ENCODE data around the gene PDE8B.

The PDE8B gene

DNA sequence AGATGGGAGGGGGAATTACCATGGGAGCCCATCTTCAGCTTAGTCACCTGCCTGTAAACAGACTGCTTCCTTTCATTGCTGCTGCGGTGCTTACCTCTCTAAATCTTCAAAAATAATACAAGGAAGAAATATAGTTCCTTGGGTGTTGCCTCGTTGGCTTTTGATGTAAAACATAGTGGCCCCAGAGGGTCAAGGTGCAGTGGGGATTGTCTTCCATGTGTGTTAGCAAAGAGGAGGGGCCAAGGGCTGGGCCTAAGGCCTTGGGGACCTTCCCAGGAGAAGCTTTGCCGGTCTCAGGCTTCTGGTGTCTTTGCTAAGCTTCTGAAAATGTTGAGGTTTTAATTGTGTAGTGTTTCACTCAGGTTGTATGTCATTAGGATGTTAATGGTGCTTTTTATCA is 90.0 kb downstream of the PDE8B start:
- TF ChIP-seq, protein P1, sequence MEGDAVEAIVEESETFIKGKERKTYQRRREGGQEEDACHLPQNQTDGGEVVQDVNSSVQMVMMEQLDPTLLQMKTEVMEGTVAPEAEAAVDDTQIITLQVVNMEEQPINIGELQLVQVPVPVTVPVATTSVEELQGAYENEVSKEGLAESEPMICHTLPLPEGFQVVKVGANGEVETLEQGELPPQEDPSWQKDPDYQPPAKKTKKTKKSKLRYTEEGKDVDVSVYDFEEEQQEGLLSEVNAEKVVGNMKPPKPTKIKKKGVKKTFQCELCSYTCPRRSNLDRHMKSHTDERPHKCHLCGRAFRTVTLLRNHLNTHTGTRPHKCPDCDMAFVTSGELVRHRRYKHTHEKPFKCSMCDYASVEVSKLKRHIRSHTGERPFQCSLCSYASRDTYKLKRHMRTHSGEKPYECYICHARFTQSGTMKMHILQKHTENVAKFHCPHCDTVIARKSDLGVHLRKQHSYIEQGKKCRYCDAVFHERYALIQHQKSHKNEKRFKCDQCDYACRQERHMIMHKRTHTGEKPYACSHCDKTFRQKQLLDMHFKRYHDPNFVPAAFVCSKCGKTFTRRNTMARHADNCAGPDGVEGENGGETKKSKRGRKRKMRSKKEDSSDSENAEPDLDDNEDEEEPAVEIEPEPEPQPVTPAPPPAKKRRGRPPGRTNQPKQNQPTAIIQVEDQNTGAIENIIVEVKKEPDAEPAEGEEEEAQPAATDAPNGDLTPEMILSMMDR (conservative IDR thresholded peaks at IDR 0.05; ENCODE audit: low read depth, low read length): no peak
- DNase-seq (ENCODE audit: low read depth): no peak

DNA sequence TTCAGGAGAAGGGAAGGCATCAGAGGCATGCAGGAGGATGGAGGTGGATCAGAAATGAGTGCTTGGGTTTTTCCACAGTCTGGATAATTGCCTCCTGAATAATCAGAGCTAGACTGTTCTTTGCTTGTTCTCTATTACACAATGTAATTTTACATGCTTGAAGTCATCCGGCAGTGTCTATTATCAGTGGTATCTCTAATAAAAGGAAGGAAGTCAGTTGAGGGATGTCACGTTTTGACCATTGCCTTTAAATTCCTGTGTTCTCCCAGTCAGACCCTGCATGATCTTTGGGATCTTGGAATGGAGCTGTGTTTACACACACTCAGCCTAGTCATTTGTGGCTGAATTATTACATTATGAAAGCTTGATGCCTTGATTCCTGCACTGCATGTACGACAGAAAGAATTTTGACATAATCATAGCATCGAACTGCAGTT is 91.0 kb downstream of the PDE8B start:
- DNase-seq (ENCODE audit: low read depth): no peak
- H3K4me3 ChIP-seq (ENCODE audit: low read length): no peak overlapping the region
- TF ChIP-seq, protein P1 (conservative IDR thresholded peaks at IDR 0.05; ENCODE audit: low read depth, low read length): no peak

More for the DNA sequence above, 90.0 kb downstream of the PDE8B start:
- H3K4me3 ChIP-seq (ENCODE audit: low read length): no peak overlapping the region

DNA sequence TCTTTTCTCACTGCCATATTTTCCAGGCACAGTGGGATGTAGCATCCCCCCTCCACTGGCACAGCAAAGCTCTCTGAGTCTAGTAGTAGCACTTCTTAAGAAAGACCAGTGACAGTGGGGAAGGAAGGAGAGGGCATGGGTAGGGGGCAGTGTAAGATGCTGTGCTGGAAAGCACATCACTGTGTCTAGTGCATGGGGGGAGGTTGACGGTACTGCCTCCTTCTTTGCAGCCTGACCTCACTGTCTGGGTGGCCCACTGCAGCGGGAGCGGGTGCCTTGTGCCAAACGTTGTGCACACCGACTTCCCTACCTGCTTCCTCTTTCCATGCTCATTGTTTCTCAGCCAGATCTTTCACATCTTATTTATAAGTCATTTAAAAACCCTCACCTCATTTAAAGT is 91.8 kb downstream of the PDE8B start:
- no peak overlapping the region for H3K4me3 ChIP-seq (ENCODE audit: low read length)
- DNase-seq (ENCODE audit: low read depth): no peak
- TF ChIP-seq, protein P1 (conservative IDR thresholded peaks at IDR 0.05; ENCODE audit: low read depth, low read length): no peak

DNA sequence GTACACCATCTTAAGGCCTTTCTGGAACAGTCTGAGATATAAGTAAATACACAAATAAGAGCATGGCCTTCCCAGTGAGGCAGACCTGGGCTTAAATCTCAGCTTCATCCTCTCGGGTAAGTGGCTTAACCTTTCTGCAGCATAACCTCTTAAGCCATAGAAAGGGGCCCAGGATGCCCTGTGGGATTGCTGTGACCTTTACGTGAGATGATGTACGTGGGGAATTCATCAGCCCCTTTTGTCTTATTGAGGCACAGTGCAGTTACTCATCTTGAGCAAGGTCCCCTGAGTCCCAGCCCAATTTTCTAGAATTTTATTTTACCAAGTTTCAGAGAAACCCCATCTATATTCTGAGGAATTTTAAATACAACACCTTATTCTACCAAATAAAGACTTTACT is 92.2 kb downstream of the PDE8B start:
- TF ChIP-seq, protein P1 (conservative IDR thresholded peaks at IDR 0.05; ENCODE audit: low read depth, low read length): no peak
- no peak overlapping the region for H3K4me3 ChIP-seq (ENCODE audit: low read length)
- DNase-seq (ENCODE audit: low read depth): no peak

DNA sequence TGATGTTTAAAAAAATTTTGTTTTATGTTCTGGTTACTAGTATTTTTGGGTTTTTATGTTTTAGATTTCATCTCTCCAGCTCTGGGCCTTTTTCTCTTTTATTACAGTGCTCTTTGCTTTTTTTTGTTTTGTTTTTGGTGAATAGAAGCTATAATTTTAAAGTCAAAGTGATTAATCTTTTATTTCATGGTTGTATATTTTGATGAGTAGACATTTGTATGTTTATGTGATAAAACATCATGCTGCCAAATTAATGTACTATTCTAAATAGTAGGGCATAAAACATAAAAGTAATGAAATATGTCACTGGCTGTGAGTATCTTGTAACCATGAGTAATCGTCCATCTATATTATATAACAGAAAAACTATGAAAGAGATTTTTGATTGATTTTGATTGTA is 93.9 kb downstream of the PDE8B start:
- DNase-seq (ENCODE audit: low read depth): no peak
- TF ChIP-seq, protein P1 (conservative IDR thresholded peaks at IDR 0.05; ENCODE audit: low read depth, low read length): no peak
- no peak overlapping the region for H3K4me3 ChIP-seq (ENCODE audit: low read length)

DNA sequence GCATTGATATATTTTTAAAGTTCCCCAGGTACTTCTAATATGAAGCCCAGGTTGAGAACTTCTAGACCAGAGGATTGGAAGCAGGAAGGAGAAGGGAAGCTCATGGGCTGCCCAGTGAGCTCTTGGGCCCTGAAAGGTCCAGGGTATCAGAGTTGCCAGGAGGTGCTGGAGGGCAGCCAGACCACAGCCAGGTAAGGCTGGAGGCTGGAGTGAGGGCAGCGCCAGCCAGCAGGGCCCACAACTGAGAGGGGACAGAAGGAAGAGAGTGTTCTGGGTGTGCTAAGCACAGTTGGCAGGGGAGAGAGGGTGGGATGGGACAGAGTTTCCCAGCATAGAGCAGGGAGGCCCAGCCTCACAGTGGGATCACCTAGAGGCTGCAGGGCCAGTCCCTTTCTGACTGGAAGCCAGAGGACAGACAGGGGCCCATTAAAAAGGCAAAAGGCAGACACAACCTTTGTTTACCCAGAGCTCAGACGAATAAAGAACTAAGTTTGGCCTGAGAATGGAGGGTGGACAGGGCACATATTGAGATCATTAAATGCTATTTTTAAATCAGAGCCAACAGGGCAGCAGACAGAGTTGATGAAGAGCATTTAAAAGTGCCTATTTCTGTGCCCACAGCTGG is 94.9 kb downstream of the PDE8B start:
- TF ChIP-seq, protein P1 (conservative IDR thresholded peaks at IDR 0.05; ENCODE audit: low read depth, low read length): no peak
- DNase-seq (ENCODE audit: low read depth): no peak
- H3K4me3 ChIP-seq (ENCODE audit: low read length): no peak overlapping the region

DNA sequence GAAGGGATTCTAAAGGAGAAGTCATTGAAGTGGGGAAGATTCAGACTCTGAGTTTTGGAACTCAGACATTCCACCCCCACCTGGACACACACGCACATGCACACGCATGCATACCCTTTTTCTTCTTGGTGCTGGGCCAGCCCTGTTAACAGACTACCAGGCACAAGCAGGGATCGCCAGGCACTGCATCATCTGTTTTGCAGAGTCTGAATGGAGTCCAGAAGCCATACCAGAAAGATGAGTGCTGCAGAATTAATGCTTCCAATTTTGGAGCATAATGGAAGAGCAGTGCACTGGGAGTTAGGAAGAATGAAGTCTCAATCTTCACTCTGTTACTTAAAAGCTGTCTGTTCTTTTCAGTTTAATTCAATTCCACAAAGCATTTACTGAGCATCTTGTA is 95.5 kb downstream of the PDE8B start:
- H3K4me3 ChIP-seq (ENCODE audit: low read length): no peak overlapping the region
- DNase-seq (ENCODE audit: low read depth): no peak
- TF ChIP-seq, protein P1 (conservative IDR thresholded peaks at IDR 0.05; ENCODE audit: low read depth, low read length): no peak
